Glomerular endothelial cell (primary cell): ENCODE measurements around the gene ADAMTS7. TPM values are rescaled to one million over a fixed set of nuclear protein-coding genes. Genes with fewer than 3 reads are reported as not detected.
"Not testable (repeated sequence)": the region's sequence is repeated elsewhere in the genome, so short reads cannot be mapped to it uniquely, and the experiment has no call there.

Source experiments
- DNase-seq: peaks from one replicate; pipeline ENCODE4 v3.0.0-alpha.2; 2011; ENCODE audit warnings: low read depth, low spot score; ENCODE audit errors: extremely low read depth
- total RNA-seq: library from RNA; depleted of rRNA; stranded (reverse); fragments of >200 nt; gene quantifications from 2 replicates; pipeline ENCODE4 v1.2.3, GENCODE V29; 2015

ADAMTS7 gene, protein sequence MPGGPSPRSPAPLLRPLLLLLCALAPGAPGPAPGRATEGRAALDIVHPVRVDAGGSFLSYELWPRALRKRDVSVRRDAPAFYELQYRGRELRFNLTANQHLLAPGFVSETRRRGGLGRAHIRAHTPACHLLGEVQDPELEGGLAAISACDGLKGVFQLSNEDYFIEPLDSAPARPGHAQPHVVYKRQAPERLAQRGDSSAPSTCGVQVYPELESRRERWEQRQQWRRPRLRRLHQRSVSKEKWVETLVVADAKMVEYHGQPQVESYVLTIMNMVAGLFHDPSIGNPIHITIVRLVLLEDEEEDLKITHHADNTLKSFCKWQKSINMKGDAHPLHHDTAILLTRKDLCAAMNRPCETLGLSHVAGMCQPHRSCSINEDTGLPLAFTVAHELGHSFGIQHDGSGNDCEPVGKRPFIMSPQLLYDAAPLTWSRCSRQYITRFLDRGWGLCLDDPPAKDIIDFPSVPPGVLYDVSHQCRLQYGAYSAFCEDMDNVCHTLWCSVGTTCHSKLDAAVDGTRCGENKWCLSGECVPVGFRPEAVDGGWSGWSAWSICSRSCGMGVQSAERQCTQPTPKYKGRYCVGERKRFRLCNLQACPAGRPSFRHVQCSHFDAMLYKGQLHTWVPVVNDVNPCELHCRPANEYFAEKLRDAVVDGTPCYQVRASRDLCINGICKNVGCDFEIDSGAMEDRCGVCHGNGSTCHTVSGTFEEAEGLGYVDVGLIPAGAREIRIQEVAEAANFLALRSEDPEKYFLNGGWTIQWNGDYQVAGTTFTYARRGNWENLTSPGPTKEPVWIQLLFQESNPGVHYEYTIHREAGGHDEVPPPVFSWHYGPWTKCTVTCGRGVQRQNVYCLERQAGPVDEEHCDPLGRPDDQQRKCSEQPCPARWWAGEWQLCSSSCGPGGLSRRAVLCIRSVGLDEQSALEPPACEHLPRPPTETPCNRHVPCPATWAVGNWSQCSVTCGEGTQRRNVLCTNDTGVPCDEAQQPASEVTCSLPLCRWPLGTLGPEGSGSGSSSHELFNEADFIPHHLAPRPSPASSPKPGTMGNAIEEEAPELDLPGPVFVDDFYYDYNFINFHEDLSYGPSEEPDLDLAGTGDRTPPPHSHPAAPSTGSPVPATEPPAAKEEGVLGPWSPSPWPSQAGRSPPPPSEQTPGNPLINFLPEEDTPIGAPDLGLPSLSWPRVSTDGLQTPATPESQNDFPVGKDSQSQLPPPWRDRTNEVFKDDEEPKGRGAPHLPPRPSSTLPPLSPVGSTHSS (N-terminal part only)
- total RNA-seq, result 83.0 and 105 TPM in 2 replicates

DNA sequence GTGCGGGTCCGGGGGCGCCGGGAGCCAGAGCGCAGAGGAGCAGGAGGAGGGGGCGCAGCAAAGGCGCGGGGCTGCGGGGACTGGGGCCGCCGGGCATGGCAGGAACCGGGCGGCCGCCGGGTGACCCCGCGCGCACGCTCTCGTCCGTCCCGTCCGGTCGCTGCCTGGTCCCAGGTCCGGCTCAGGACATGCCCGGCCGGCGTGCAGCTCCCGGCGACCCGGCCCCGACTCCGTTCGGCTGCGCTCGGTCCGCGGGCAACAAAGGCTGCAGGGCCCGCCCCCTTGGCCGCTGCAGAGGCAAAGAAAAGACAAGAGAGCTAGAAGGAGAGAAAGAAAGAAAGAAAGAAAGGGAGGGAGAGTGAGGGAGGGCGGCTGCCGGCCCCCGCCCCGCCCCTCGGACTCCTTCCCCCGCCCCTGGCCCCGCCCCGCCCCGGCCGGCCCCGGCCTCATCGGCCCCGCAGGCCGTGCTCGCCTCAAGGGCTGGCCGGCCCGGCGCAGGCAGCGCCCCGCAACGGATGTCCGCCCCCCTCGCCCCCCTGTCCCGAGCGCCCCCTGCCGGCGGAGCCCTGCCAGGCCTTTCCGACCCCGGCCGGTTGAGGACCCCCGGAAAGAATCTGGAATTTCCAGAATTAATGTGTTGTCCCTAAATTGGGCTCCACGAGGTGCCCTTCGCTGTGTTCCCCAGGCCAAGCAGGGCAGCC, at the start of gene ADAMTS7:
Gene ADAMTS7, minus strand, starts transcription at position 341 of the 701 bp plus-strand sequence. Its CDS starts 244 bp downstream, at position 97.
- DNase-seq, result no peak

DNA sequence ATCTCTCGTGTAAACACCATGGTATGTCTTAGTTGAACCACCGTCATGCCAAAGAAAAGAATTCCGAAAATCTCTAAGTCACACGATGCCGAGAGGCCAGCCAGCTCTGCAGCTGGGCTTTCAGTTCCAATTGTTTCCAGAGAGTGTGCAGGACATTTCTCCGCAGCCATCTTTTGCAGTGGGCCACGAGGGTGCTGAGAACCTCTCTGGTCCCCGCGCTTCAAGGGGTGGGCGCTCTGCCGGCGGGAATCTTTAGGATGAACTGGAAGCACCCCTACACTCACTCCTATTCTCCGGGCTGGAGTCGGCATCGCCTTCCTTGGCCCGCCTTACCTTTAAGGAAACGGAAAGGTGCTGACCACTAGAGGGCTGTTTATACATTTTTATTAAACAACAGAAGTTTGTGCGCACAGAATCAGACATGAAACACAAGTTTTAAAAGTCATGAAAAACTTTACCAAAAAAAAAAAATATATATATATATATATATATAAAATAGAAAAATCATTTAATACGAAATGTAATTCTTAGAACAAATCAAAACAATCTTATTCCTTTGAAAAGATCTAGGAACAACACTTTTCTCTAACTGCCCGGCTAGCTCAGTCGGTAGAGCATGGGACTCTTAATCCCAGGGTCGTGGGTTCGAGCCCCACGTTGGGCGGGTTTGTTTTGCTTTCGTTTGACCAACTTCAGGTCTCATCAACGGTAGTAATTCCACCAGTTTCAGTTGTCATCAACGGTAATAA, 48.9 kb upstream of the ADAMTS7 start:
- DNase-seq, result peak; percentile 61

DNA sequence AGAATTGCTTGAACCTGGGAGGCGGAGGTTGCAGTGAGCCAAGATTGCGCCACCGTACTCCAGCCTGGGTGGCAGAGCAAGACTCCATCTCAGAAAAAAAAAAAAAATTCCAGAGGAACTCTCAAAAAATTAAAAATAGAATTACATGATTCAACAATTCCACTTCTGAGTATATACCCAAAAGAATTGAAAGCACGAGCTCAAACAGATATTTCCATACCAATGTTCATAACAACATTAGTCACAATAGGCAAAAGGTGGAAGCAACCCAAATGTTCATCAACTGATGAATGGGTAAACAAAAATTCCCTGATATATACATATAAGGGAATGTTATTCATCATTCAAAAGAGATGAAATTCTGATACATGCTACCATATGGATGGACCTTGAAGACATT, 44.5 kb upstream of the ADAMTS7 start:
- no peak for DNase-seq

DNA sequence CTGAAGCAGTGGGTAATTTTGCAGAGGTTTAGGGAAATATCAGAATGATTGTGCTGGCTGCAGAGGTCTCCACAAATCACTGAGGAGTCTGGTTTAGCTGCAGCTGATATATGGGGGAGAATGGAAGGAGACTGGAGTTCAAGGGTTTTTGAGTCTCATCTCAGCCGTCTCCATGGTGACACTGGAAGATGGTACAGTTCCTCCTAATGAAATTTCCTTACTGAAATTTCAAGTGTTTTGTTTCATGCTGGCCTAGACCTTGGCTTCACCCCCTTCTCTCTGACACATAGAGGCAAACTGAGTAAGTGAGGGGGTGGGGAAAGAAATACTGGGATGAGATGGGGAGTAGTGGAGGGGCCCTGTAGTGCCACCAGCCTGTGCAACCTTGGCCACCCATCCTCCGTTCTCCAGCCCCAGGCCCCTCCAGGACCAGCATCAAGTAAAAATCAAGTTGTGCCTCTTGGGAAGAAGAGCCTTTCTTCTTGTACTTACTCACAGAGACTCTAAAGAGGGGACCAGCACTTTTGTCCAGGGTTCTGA, 43.6 kb upstream of the ADAMTS7 start:
- DNase-seq, result no peak

DNA sequence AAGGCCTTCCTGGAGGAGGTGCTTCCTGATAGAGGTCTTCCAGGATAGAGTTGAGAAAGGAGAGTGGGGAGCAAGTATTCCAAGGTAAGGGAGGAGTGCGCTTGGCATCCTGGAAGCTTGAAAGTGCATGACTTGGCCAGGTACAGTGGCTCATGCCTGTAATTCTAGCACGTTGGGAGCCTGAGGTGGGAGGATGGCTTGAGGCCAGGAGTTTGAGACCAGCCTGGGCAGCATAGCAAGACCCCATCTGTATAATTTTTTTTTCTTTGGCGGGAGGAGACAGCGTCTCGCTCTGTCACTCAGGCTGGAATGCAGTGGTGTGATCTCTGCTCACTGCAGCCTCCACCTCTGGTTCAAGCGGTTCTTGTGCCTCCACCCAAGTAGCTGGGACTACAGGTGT, 42.2 kb upstream of the ADAMTS7 start:
- no peak for DNase-seq

DNA sequence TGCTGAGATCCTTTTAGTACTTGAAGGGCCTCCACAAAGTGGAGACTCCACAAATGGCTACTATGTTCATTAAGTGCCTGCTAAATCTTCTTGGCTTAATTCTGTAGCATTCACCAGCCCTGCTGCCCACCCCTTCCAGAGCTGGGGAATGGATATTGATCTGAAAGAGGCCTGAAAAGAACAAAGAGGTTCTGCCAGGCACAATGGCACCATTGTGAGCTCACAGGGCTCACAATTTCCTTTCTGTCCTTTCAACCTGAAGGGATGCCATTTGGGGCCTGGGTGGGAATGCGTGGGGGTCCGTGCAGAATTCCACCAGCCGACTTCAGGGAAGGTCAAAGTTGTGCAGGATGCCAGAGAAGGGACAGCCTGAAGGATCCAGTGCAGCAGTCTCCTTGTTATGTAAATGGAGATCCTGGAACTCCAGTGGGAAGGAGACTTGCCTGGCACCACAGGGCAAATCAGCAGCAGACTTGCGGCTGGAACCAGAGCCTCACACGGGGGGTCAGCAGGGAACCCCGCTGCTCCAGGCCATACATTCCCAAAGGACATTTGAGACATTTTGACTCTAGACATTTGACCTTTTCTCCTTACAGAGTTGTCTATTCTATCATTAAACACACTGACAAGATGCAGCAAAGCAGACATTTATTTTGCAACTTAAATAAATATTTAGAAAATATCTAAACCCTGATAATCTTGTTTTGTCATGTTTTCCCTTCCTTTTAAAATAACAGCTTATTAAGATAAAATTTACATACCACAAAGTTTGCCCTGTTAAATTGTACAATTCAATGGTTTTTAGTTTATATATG, 39.9 kb upstream of the ADAMTS7 start:
- DNase-seq, result no peak

DNA sequence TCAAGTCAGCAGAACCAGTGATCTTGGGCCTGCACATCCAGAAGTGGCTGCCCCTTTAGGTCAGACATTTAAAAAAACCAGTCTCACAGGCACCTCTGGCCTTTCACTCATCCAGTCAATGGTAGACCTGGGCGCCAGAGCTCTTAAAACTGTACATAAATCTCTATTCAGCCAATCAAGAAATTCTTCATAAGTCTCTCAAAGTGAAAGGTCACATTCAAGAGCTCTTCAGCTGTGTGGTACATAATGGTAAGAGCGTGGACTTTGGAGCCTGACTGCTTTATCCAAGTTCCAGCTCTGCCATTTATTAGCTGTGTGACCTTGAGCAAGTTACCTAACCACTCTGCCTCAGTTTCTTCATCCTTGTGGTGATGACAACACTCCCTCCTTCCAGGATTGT, 39.1 kb upstream of the ADAMTS7 start:
- DNase-seq, result no peak

DNA sequence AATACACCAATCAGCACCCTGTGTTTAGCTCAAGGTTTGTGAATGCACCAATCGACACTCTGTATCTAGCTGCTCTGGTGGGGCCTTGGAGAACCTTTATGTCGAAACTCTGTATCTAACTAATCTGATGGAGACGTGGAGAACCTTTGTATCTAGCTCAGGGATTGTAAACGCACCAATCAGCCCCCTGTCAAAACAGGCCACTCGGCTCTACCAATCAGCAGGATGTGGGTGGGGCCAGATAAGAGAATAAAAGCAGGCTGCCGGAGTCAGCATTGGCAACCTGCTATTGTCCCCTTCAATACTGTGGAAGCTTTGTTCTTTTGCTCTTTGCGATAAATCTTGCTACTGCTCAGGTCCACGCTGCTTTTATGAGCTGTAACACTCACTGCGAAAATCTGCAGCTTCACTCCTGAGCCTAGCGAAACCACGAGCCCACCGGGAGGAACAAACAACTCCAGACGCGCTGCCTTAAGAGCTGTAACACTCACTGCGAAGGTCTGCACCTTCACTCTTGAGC, 36.2 kb upstream of the ADAMTS7 start:
- not testable (repeated sequence) for DNase-seq

DNA sequence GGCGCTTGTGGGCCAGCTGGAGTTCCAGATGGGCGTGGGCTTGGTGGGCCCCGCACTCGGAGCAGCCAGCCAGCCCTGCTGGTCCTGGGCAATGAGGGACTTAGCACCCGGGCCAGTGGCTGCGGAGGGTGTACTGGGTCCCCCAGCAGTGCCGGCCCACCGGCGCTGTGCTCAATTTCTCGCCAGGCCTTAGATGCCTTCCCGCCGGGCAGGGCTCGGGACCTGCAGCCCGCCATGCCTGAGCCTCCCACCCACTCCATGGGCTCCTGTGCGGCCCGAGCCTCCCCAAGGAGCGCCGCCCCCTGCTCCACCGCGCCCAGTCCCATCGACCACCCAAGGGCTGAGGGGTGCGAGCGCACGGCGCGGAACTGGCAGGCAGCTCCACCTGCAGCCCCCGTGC, 35.6 kb upstream of the ADAMTS7 start:
- DNase-seq, result not testable (repeated sequence)

DNA sequence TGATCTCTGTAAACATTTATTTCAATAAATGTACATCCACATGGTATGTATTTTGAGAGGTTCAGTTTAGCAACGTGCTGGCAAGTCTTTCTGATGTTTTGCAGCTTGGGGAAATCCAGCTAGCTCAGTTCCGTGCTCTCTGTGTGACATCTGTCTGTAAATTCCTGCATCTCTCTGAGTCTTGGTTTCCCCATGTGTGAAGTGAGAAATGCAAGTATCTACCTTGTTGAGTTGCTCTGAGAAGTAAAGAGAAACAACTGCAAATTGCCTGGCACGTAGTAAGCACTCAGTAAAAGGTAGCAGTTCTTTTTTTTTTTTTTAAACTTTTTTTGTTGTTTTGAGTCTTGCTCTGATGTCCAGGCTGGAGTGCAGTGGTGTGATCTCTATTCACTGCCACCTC, 31.3 kb upstream of the ADAMTS7 start:
- no peak for DNase-seq

DNA sequence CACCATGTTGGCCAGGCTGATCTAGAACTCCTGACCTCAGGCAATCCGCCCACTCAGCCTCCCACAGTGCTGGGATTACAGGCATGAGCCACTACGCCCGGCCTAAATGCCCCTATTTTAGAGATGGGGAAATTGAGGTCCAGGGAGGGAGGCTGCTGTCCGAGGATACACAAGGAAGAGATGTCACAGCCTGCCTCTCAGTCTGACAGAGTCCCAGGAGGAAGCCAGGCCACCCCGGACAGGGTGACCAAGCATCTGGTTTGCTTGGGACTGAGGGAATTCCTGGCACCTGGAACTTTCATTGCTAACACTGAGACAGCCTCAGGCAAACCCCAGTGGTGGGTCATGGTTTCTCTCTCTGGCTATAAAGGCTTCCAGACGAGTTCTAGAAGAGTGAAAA, 30.6 kb upstream of the ADAMTS7 start:
- DNase-seq, result no peak

DNA sequence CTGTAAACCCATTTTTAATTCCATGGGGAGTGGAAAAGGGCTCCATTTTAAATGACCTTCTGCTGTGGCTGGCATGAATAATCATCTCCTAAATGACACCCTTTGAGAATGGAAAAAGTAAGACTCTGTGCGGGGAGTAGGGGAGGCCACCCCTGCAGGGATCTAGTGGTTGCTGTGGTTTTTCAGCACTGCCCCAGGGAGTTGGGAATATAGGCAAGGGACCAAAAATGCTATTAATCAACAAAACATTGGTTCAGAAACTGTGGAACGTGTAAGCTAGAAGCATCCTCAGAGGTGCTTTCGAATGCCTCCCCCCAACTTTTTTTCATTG, 30.1 kb upstream of the ADAMTS7 start:
- DNase-seq, result no peak

DNA sequence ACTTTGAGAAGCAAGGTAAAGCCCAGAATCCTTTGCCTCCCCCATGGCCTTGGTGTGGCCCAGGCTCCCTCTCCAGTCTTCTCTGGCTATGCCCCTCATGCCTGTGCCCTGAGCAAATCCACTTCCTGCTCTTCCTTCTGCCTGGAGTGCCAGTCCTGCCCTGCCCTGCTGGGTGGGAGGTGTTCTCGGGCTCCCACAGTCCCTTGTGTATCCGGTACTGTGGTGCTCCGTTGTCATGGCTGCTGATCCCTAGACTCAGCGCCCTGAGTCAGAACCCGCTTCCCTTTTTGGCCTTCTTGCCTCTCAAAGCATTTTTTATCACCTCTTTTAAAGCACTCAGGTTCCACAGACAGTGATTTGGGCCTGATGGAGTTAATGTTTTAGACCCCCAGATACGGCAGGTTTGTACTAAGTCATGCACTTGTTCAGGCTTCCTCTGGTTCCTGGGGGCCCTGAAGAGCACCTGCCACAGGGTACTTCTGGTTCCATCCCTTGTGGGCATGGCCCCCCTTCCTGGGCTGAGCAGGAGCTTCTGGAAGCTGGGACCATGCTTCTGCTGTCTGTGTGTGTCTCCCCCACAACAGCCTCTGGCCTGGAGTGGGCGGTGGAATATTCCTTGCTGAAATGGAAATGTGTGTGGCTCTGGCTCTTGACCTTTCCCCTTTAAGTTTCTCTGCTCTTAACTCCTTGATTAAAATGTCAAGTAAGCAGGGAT, 29.6 kb upstream of the ADAMTS7 start:
- no peak for DNase-seq

DNA sequence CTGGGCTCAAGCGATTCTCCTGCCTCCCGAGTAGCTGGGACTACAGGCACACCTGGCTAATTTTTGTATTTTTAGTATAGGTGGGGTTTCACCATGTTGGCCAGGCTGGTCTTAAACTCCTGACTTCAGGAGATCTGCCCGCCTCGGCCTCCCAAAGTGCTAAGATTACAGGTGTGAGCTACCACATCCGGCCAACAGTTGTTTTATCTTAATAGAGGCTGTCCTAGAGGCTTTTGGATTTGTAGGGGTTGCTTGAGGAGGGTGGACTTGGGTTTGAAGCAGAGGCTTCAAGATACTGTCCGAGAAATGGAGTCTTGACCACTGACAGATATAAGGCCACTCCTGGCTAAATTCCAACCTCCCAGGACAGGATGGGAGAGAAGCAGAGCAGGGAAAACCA, 27.9 kb upstream of the ADAMTS7 start:
- DNase-seq, result not testable (repeated sequence)

DNA sequence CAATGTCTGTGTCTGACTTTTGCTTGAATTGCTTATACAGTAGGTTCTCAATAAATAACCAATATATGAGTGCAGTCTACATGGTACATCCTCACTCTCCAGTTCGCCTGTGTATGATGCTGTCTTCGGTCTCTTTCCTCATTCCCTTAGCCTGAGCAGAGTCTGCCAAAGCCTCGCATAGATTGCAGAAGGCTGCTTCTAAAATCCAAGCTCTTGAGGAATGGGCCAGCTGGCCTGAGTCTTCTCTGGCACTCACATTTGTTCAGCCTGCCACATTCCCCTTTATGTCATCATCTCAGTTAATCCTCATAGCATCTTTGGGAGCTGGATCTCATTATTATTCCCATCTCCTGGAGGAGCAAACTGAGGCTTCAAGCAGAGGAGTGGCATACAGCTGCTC, 27.2 kb upstream of the ADAMTS7 start:
- no peak for DNase-seq

DNA sequence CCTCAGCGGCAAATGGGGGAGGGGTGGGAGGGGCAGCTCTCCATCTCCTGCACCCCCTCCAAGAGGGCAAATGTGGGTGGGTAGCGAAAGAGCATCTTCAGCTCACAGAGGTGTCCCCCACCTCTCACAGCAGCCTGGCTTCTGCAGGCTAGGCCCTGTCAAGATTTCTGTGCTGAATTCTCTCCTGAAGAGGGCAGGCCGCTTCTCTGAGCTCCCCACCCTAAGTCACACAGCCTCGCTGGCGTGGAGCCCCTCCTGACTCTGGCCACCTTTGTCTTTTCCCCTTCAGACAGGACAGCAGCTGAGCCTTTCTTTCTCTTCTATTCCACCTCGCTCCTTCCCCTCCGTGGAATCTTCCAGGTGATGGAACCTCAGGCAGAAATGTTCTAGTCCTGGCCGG, 26.3 kb upstream of the ADAMTS7 start:
- DNase-seq, result no peak

DNA sequence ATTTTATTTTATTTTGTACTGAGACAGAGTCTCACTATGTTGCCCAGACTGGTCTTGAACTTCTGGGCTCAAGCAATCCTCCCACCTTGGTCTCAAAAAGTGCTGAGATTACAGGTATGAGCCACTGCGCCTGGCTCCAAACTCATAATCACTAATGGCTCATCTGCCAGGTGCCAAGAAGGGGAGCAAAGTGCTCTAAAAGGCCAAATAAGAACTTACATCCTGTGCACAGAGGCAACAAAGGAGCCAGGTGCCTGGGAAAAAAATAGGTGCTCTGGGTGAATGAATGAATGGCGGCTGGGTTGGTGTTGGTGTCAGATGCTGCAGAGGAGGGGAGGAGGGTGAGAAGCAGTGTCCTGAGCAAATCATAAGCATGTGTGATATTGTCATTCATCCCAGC, 25.9 kb upstream of the ADAMTS7 start:
- DNase-seq, result no peak

DNA sequence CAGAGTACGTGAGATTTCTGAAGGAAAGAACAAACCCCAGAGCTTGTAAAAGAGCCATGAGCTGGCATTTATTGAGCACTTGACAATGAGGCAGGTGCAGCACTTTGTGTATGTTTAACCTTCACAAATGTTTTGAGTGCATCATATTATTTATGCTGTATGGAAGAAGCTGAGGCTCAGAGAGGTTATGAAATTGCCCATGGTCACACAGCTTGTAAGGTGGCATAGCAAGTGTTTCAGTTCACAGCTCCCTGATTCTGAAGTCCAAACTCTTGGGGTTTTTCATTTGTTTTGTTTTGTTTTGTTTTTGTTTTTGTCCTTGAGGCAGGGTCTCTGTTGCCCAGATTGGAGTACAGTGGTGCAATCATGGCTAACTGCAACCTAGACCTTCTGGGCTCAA, 25.1 kb upstream of the ADAMTS7 start:
- DNase-seq, result no peak
